IMR-90 (cell line): Measurements from ENCODE around the gene VSIR. TPM values are rescaled to one million over a fixed set of nuclear protein-coding genes. Genes with fewer than 3 reads are reported as not detected.

Source experiments
- ATAC-seq: fragments of 200-7000 bp; cut with Tn5 transposase; 2 replicates; pipeline ENCODE4 v1.9.1; 2020; ENCODE audit warnings: low read depth, mild to moderate bottlenecking, moderate library complexity
- BruUV-seq: library from RNA; stranded (reverse); fragments of 400-500 nt; replicated peaks from 2 replicates; lab custom pipeline; 2021; lab: Mats Ljungman, UMichigan
- CTCF ChIA-PET: fragments of 300-600 bp; formaldehyde crosslinking; extraction: SDS; loops from one replicate; lab custom pipeline; 2021; ENCODE audit warnings: antibody characterized with exemption; lab: Yijun Ruan, JAX
- POLR2A ChIA-PET: fragments of 300-600 bp; sonication (Branson Sonifier 250); formaldehyde crosslinking; loops from one replicate; lab custom pipeline; 2022; ENCODE audit warnings: antibody characterized with exemption; ENCODE audit not compliant: unreplicated experiment; lab: Charles Lee
- DNase-seq: peaks from one replicate; pipeline ENCODE4 v3.0.0; 2013
- H2AFZ ChIP-seq: replicated peaks from 2 replicates; pipeline ENCODE3; 2013; ENCODE audit warnings: low read length, mild to moderate bottlenecking; ENCODE audit not compliant: poor library complexity
- H2AK5ac ChIP-seq: 2 replicates; pipeline ENCODE4 v1.6.1; 2013; ENCODE audit warnings: low read depth, low read length, inconsistent platforms
- H2AK9ac ChIP-seq: replicated peaks from 2 replicates; pipeline ENCODE3; 2013; ENCODE audit warnings: mild to moderate bottlenecking, low read depth, low read length, moderate library complexity; ENCODE audit not compliant: poor library complexity
- H2BK120ac ChIP-seq: 2 replicates; pipeline ENCODE4 v1.6.1; 2013; ENCODE audit warnings: low read depth, low read length, inconsistent platforms
- H2BK15ac ChIP-seq: 3 replicates; pipeline ENCODE4 v1.6.1; 2013; ENCODE audit warnings: low read depth, low read length, inconsistent platforms
- H2BK20ac ChIP-seq: 2 replicates; pipeline ENCODE4 v1.6.1; 2013; ENCODE audit warnings: low read depth, mild to moderate bottlenecking, inconsistent platforms, low read length, moderate library complexity
- H2BK5ac ChIP-seq: 2 replicates; pipeline ENCODE4 v1.6.1; 2013; ENCODE audit warnings: mild to moderate bottlenecking, low read depth, low read length, inconsistent platforms; ENCODE audit not compliant: poor library complexity, severe bottlenecking
- H3K14ac ChIP-seq: replicated peaks from 2 replicates; pipeline ENCODE4 v1.6.1; 2013; ENCODE audit warnings: low read depth, low read length, inconsistent platforms
- H3K18ac ChIP-seq: 2 replicates; pipeline ENCODE4 v1.6.1; 2013; ENCODE audit warnings: low read depth, low read length, control low read depth
- H3K23ac ChIP-seq: 2 replicates; pipeline ENCODE4 v1.6.1; 2013; ENCODE audit warnings: low read depth, low read length, inconsistent platforms
- H3K27ac ChIP-seq: 2 replicates; pipeline ENCODE4 v1.5.1; 2013; ENCODE audit warnings: mild to moderate bottlenecking, control low read depth, low read length; ENCODE audit not compliant: insufficient read depth
- H3K27me3 ChIP-seq: 2 replicates; pipeline ENCODE4 v1.6.1; 2013; ENCODE audit warnings: low read length; ENCODE audit not compliant: control insufficient read depth, insufficient read depth
- H3K36me3 ChIP-seq: 2 replicates; pipeline ENCODE4 v1.6.1; 2013; ENCODE audit warnings: low read length, mixed read lengths; ENCODE audit not compliant: control insufficient read depth, insufficient read depth
- H3K4ac ChIP-seq: 2 replicates; pipeline ENCODE4 v1.6.1; 2013; ENCODE audit warnings: low read depth, low read length, inconsistent platforms
- H3K4me1 ChIP-seq: 2 replicates; pipeline ENCODE4 v1.6.1; 2013; ENCODE audit warnings: low read length, mixed read lengths; ENCODE audit not compliant: control insufficient read depth, insufficient read depth
- H3K4me2 ChIP-seq: 2 replicates; pipeline ENCODE4 v1.6.1; 2013; ENCODE audit warnings: low read depth, mild to moderate bottlenecking, control low read depth, low read length, moderate library complexity
- H3K4me3 ChIP-seq: 2 replicates; pipeline ENCODE4 v1.5.1; 2013; ENCODE audit warnings: low read depth, mild to moderate bottlenecking, control low read depth, low read length, moderate library complexity; ENCODE audit not compliant: insufficient read depth
- H3K56ac ChIP-seq: 2 replicates; pipeline ENCODE4 v1.6.1; 2013; ENCODE audit warnings: low read length, inconsistent platforms; ENCODE audit not compliant: insufficient read depth; ENCODE audit errors: extremely low read depth
- H3K79me1 ChIP-seq, 2 experiments: 2 replicates each; pipeline ENCODE4 v1.6.1; 2013; ENCODE audit warnings: low read length in 2 of 2, inconsistent platforms in 1 of 2, low read depth in 1 of 2
- H3K9ac ChIP-seq: 2 replicates; pipeline ENCODE4 v1.6.1; 2013; ENCODE audit warnings: low read depth, low read length, control low read depth
- H3K9me1 ChIP-seq: 2 replicates; pipeline ENCODE4 v1.6.1; 2013; ENCODE audit warnings: low read length, inconsistent platforms; ENCODE audit not compliant: insufficient read depth
- H3K9me3 ChIP-seq: 2 replicates; pipeline ENCODE4 v1.6.1; 2013; ENCODE audit warnings: low read length; ENCODE audit not compliant: control insufficient read depth, insufficient read depth
- H4K20me1 ChIP-seq: 2 replicates; pipeline ENCODE4 v1.6.1; 2013; ENCODE audit warnings: low read length, inconsistent platforms; ENCODE audit not compliant: insufficient read depth
- H4K5ac ChIP-seq: 2 replicates; pipeline ENCODE4 v1.6.1; 2013; ENCODE audit warnings: mild to moderate bottlenecking, low read depth, low read length, control low read depth
- H4K8ac ChIP-seq, 2 experiments: 2 replicates each; pipeline ENCODE4 v1.6.1; 2013; ENCODE audit warnings: low read depth in 2 of 2, low read length in 2 of 2, control low read depth in 1 of 2, inconsistent platforms in 1 of 2
- H4K91ac ChIP-seq: 2 replicates; pipeline ENCODE4 v1.6.1; 2013; ENCODE audit warnings: low read depth, low read length, inconsistent platforms; ENCODE audit not compliant: insufficient read depth
- CEBPB ChIP-seq: IDR thresholded peaks from 2 replicates; pipeline ENCODE4 v1.6.1; 2012; ENCODE audit warnings: low read depth, low read length, improper control_type of control experiment
- CHD1 ChIP-seq: IDR thresholded peaks from 2 replicates; pipeline ENCODE4 v1.6.1; 2012; ENCODE audit warnings: low read depth, low read length, improper control_type of control experiment
- FOS ChIP-seq: fragments of 150-350 bp; IDR thresholded peaks from 2 replicates; pipeline ENCODE4 v1.6.1; 2016; ENCODE audit warnings: low read depth, low read length
- MAFK ChIP-seq: IDR thresholded peaks from 2 replicates; pipeline ENCODE4 v1.6.1; 2012; ENCODE audit warnings: low read depth, low read length, improper control_type of control experiment
- MAZ ChIP-seq: IDR thresholded peaks from 2 replicates; pipeline ENCODE4 v1.6.1; 2012; ENCODE audit warnings: low read depth, mild to moderate bottlenecking, low read length, improper control_type of control experiment, moderate library complexity, borderline replicate concordance
- MXI1 ChIP-seq: IDR thresholded peaks from 2 replicates; pipeline ENCODE4 v1.6.1; 2012; ENCODE audit warnings: low read depth, mild to moderate bottlenecking, low read length, moderate library complexity, borderline replicate concordance
- NFE2L2 ChIP-seq: fragments of 150-350 bp; IDR thresholded peaks from 2 replicates; pipeline ENCODE4 v1.6.1; 2016; ENCODE audit warnings: low read depth, mild to moderate bottlenecking, low read length
- RAD21 ChIP-seq: IDR thresholded peaks from 2 replicates; pipeline ENCODE4 v1.6.1; 2012; ENCODE audit warnings: low read length, improper control_type of control experiment
- RCOR1 ChIP-seq: IDR thresholded peaks from 2 replicates; pipeline ENCODE4 v1.6.1; 2012; ENCODE audit warnings: mild to moderate bottlenecking, low read length, improper control_type of control experiment; ENCODE audit not compliant: insufficient replicate concordance
- RFX5 ChIP-seq: IDR thresholded peaks from 2 replicates; pipeline ENCODE4 v1.8.0; 2012; ENCODE audit warnings: low read depth, mild to moderate bottlenecking, low read length, moderate library complexity
- WGBS, 2 experiments: methylation state at CpG; one replicate each; pipeline versions ENCODE4 v1.1.5 to v1.1.7; 2013; ENCODE audit warnings: missing lambda C conversion rate in 2 of 2; ENCODE audit not compliant: insufficient read length in 1 of 2; ENCODE audit errors: extremely low coverage in 2 of 2; 5-methylcytosine and 5-hydroxymethylcytosine counted together
- dilution Hi-C: fragments of 300-500 bp; cut with HindIII; formaldehyde crosslinking; loops from one replicate; pipeline ENCODE4 v1.14.3; 2018; ENCODE audit warnings: low sequenced_read_pairs; ENCODE audit not compliant: unreplicated experiment
- in situ Hi-C: fragments of 300-500 bp; cut with MboI; formaldehyde crosslinking; loops from 3 replicates; pipeline ENCODE4 v1.14.3; 2019; ENCODE audit warnings: low sequenced_read_pairs, inconsistent platforms, mixed read lengths
- intact Hi-C: fragments of 100-400 bp; cut with micrococcal nuclease; formaldehyde crosslinking; loops from 2 replicates; pipeline ENCODE4 v1.10.0; 2022
- polyA plus RNA-seq, 3 experiments: library from polyadenylated mRNA; depleted of rRNA; stranded (reverse); fragments of >200 nt; gene quantifications; 2 replicates each; pipeline ENCODE4 v1.2.3, GENCODE V29; 2012; ENCODE audit warnings: low replicate concordance in 1 of 3
- total RNA-seq: library from RNA; depleted of rRNA; stranded (reverse); fragments of >200 nt; gene quantifications from 2 replicates; pipeline ENCODE4 v1.2.3, GENCODE V29; 2012
- TF ChIP-seq, protein P1 (sequence below): conservative IDR thresholded peaks from 2 replicates; pipeline ENCODE4 v1.5.1; 2012; ENCODE audit warnings: mild to moderate bottlenecking, low read depth, low read length, improper control_type of control experiment
- TF ChIP-seq, protein P2 (sequence below): fragments of 150-350 bp; IDR thresholded peaks from 2 replicates; pipeline ENCODE4 v1.6.1; 2017; ENCODE audit warnings: mild to moderate bottlenecking, antibody characterized with exemption, low read length, low read depth

Gene VSIR
- total and polyA plus RNA-seq, 2 of the 4 experiments (the other 2 are of a cell fraction), result 5.0 to 23.8 TPM

DNA sequence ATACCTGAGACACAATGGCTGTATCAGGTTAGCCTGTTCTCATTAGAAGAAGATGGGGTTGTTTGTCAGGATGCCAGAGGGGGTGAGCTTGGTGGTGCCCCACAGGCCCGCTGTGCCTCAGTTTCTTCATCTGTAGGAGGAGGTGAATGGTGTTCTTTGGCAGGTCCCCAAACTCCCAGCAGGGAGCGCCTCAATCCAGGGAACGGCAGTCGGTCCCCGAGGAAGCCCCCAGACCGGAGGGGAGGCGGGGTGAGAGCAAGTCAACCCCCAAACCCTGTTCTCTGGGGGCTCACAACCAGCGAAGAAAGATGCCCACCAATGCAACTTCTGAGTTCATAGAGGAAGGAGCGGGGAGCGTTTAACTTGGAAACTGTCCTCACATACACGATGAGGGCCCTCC lies 69.7 kb downstream of the VSIR start:
- H4K5ac ChIP-seq, result no peak overlapping the region
- H3K79me1 ChIP-seq, result no peaks in the 10 kb centered on the region
- no peak overlapping the region for H3K9ac ChIP-seq
- in situ Hi-C loops, result no loop called here
- ChIA-PET CTCF (no interaction called here), POLR2A (no interaction called here)
- H3K27me3 ChIP-seq, result peaks cover 67% of the 10 kb centered on the region
- H4K91ac ChIP-seq, result no peak overlapping the region
- TF ChIP-seq MAZ (no peak), NFE2L2 (no peak), MXI1 (no peak), CEBPB (no peak), RCOR1 (no peak), FOS (no peak), RAD21 (no peak), RFX5 (no peak), CHD1 (no peak), MAFK (no peak)
- TF ChIP-seq, protein P1, sequence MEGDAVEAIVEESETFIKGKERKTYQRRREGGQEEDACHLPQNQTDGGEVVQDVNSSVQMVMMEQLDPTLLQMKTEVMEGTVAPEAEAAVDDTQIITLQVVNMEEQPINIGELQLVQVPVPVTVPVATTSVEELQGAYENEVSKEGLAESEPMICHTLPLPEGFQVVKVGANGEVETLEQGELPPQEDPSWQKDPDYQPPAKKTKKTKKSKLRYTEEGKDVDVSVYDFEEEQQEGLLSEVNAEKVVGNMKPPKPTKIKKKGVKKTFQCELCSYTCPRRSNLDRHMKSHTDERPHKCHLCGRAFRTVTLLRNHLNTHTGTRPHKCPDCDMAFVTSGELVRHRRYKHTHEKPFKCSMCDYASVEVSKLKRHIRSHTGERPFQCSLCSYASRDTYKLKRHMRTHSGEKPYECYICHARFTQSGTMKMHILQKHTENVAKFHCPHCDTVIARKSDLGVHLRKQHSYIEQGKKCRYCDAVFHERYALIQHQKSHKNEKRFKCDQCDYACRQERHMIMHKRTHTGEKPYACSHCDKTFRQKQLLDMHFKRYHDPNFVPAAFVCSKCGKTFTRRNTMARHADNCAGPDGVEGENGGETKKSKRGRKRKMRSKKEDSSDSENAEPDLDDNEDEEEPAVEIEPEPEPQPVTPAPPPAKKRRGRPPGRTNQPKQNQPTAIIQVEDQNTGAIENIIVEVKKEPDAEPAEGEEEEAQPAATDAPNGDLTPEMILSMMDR, result no peak
- TF ChIP-seq, protein P2, sequence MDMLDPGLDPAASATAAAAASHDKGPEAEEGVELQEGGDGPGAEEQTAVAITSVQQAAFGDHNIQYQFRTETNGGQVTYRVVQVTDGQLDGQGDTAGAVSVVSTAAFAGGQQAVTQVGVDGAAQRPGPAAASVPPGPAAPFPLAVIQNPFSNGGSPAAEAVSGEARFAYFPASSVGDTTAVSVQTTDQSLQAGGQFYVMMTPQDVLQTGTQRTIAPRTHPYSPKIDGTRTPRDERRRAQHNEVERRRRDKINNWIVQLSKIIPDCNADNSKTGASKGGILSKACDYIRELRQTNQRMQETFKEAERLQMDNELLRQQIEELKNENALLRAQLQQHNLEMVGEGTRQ, result no peak
- H3K4me3 ChIP-seq, result no peak overlapping the region
- no peak overlapping the region for H2AFZ ChIP-seq
- BruUV-seq, result no TSS peak
- intact Hi-C loops, result no loop called here
- no peak overlapping the region for H2BK5ac ChIP-seq
- DNase-seq (no peak), ATAC-seq (no peak)
- H3K4ac ChIP-seq, result no peak overlapping the region
- no peak overlapping the region for H2BK15ac ChIP-seq
- H2BK20ac ChIP-seq, result no peak overlapping the region
- H3K18ac ChIP-seq, result no peak overlapping the region
- no peak overlapping the region for H2AK9ac ChIP-seq
- no peaks in the 10 kb centered on the region for H3K36me3 ChIP-seq
- dilution Hi-C loops, result no loop called here
- H3K9me1 ChIP-seq, result no peaks in the 10 kb centered on the region
- H3K23ac ChIP-seq, result no peak overlapping the region
- H2BK120ac ChIP-seq, result no peak overlapping the region
- H4K20me1 ChIP-seq, result no peaks in the 10 kb centered on the region
- H3K4me1 ChIP-seq, result no peaks in the 10 kb centered on the region
- no peak overlapping the region for H3K27ac ChIP-seq
- no peak overlapping the region for H3K14ac ChIP-seq
- no CpG with 5 or more reads among the region's 11 CpGs for WGBS, 2 experiments
- no peak overlapping the region for H3K56ac ChIP-seq
- H3K4me2 ChIP-seq, result no peak overlapping the region
- H3K9me3 ChIP-seq, result peaks cover 2% of the 10 kb centered on the region; the same call in 1 of the 2 replicates
- no peak overlapping the region for H4K8ac ChIP-seq
- H2AK5ac ChIP-seq, result no peak overlapping the region
